ENCODE results near the gene SHLD1.

GRCh38 chr20:5820738-5821137 lies 70.5 kb downstream of the SHLD1 start:
- TF ChIP-seq, protein P1, sequence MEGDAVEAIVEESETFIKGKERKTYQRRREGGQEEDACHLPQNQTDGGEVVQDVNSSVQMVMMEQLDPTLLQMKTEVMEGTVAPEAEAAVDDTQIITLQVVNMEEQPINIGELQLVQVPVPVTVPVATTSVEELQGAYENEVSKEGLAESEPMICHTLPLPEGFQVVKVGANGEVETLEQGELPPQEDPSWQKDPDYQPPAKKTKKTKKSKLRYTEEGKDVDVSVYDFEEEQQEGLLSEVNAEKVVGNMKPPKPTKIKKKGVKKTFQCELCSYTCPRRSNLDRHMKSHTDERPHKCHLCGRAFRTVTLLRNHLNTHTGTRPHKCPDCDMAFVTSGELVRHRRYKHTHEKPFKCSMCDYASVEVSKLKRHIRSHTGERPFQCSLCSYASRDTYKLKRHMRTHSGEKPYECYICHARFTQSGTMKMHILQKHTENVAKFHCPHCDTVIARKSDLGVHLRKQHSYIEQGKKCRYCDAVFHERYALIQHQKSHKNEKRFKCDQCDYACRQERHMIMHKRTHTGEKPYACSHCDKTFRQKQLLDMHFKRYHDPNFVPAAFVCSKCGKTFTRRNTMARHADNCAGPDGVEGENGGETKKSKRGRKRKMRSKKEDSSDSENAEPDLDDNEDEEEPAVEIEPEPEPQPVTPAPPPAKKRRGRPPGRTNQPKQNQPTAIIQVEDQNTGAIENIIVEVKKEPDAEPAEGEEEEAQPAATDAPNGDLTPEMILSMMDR (optimal IDR thresholded peaks at IDR 0.05 in 1 of 3, IDR thresholded peaks at IDR 0.05 in 1 of 3, conservative IDR thresholded peaks at IDR 0.05 in 1 of 3; ENCODE audit: extremely low read depth in 1 of 3, insufficient read depth in 2 of 3, low read length in 3 of 3) = no peak
- no peak for TF ChIP-seq EZH2 (IDR thresholded peaks at IDR 0.05; ENCODE audit: low read length)

Data from keratinocyte (primary cell).